Astrocyte of the cerebellum (primary cell): Measurements from ENCODE around the gene THSD7B.

Experiments
- DNase-seq: peaks from one replicate; pipeline ENCODE4 v3.0.0-alpha.2; 2011; ENCODE audit warnings: low read depth
- H3K4me3 ChIP-seq: 2 replicates; pipeline ENCODE4 v1.5.1; 2011; ENCODE audit warnings: mild to moderate bottlenecking, low read depth, low read length, moderate library complexity
- in situ Hi-C: cut with HindIII; loops from 2 replicates; pipeline ENCODE4 v1.10.0; 2017; ENCODE audit warnings: low sequenced_read_pairs
- TF ChIP-seq, protein P1 (sequence below): IDR thresholded peaks from 2 replicates; pipeline ENCODE4 v1.5.1; 2012; ENCODE audit warnings: low read length, low read depth, moderate library complexity, mild to moderate bottlenecking; ENCODE audit errors: missing control alignments

Gene THSD7B

DNA sequence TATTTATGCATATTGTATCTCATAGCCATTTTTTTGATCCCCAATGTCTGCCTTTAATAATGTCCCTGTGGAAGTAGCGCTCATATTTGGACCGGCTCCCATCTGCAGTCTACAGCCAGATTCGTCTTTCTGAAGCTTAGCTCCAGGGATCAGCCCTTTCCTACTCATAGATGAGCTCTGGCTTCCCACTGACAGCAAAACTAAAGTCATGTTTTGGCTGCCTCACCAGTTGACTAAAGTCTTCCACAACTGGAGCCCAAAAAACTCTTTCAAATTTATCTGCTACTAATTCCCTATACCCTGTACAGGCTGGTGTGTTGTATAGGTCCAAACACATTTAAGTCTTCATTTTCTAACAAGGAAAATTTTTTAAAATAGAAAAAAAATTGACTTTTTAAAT lies 904.8 kb downstream of the THSD7B start:
- no peak for DNase-seq

DNA sequence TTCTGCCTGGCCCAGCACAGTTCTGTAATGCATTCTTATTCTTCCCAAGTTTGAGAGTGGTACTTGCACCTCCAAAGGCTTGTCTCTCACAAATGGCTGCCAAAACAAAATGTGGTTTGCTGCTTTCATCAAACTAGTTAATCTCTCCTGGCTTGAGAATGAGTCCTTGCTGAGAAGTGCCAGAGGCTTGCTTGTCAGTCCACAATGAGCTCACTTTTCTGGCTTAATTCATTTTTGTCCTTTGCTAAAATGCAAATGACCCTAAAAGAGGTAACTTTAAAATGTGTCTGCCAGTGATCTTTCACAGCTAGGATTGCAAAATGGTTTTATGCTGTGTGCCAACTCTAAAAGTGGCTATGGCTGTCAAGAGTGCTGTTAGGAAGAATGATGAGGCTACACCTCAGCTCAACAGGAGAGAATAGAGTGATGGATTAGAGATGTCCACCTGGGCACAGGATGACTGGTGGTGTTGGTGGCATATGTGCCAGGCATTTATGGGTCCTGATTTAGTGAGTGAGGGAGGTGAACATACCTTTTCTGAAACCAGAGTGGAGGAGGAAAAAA lies 907.7 kb downstream of the THSD7B start:
- no peak for DNase-seq
- in situ Hi-C loops = no loop called here
- TF ChIP-seq, protein P1, sequence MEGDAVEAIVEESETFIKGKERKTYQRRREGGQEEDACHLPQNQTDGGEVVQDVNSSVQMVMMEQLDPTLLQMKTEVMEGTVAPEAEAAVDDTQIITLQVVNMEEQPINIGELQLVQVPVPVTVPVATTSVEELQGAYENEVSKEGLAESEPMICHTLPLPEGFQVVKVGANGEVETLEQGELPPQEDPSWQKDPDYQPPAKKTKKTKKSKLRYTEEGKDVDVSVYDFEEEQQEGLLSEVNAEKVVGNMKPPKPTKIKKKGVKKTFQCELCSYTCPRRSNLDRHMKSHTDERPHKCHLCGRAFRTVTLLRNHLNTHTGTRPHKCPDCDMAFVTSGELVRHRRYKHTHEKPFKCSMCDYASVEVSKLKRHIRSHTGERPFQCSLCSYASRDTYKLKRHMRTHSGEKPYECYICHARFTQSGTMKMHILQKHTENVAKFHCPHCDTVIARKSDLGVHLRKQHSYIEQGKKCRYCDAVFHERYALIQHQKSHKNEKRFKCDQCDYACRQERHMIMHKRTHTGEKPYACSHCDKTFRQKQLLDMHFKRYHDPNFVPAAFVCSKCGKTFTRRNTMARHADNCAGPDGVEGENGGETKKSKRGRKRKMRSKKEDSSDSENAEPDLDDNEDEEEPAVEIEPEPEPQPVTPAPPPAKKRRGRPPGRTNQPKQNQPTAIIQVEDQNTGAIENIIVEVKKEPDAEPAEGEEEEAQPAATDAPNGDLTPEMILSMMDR = no peak
- H3K4me3 ChIP-seq = no peak overlapping the region

More for the DNA sequence above, 904.8 kb downstream of the THSD7B start:
- in situ Hi-C loops = no loop called here
- H3K4me3 ChIP-seq = no peak overlapping the region
- TF ChIP-seq, protein P1 = no peak

DNA sequence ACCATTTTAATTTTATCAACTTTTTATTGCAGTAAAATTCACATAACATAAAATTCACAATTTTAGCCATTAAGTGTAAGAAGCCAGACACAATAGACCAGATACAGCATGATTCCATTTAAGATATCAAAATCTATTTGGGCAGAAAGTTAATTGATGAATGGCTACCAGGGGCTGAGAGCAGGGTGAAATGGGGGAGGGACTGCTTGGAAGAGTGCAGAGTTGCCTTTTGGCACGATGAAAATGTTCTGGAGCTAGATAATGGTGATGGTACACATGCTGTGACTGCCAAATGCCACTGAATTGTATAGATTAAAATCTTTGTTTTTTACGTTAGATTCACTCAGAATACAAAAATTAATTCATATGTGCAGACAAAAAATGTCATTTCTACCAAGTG lies 909.6 kb downstream of the THSD7B start:
- TF ChIP-seq, protein P1 = no peak
- no peak for DNase-seq
- no peak overlapping the region for H3K4me3 ChIP-seq
- in situ Hi-C loops = no loop called here

DNA sequence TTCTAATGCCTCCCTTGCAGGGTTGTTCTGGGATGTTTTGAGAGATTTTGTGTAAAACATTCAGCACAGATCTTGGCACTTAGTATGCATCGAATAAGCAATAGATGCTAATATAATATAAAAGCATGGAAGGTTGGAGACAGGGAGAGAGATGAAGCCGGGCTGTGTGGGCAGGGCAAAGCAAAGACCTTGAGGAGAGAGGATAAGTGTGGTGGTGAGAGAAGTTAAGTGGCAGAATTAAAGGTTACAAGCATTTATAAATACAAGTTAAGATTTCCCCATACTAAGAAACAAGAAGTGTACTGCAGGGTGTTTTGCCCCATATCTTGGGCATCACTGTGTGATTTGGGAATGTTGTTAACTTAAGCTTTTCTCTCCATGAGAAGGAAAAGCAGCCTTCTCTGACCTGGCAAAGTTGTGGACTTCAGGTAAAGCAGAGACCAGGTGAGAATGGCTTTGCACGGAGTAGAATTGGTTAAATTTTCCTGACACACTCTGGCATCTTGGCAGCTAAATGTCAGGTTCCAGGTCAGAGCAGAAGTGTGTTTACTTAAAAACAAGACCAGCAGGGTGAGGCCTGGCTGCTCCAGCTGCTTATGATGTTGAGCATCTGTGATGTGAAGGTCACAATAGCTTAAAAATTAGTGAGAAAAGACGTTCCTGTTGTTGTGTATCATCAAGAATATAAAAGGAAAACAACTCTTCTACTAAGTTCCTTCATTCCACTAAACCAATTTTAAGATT lies 910.4 kb downstream of the THSD7B start:
- TF ChIP-seq, protein P1 = no peak
- H3K4me3 ChIP-seq = no peak overlapping the region
- in situ Hi-C loops = no loop called here
- no peak for DNase-seq

DNA sequence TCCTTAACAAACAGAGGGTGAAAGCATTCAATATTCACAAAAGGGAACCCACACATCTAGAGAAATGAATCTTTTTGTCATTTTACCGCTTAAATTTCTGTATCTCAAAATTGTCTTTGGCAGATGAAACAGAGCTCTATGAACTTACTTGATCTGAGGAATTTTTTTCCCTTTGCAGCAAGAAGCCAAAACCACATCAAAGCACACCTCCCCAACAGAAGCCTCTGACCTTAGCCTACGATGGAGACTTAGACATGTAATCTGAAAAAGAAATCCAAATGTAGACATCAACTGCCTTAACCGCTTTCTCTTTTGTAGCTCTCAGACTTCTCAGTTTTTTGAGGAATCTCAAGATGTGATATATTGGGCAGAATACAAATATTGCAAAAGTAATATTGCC lies 911.0 kb downstream of the THSD7B start:
- TF ChIP-seq, protein P1 = no peak
- in situ Hi-C loops = no loop called here
- H3K4me3 ChIP-seq = no peak overlapping the region
- no peak for DNase-seq

DNA sequence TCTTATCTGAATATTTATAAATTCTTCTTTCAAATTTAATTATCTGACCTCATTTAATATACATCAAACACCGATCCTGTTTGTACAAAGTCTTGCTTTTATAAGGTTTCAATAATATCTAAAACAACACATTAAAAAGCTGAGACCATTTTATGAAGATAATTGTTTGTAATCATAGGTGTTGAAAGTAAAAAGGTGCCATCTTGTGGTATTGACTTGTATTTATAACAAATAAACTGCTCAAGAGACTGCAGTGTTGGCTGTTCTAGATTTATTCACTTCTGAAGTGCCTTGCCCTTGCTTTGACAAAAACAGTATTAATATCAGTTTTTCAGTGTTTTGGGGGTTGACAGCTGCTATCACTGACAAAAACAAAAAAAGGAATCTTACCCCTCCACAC lies 912.1 kb downstream of the THSD7B start:
- in situ Hi-C loops = no loop called here

More for the DNA sequence above, 912.1 kb downstream of the THSD7B start:
- TF ChIP-seq, protein P1 = no peak
- DNase-seq = no peak
- no peak overlapping the region for H3K4me3 ChIP-seq
